MM.1S (cell line): ENCODE data around the gene S100A1.

Experiments
- DNase-seq: peaks from one replicate; pipeline ENCODE4 v3.0.0-alpha.2; 2015
- H2AFZ ChIP-seq: fragments of 300-600 bp; sonication (generic); 2 replicates; pipeline ENCODE4 v1.6.0; 2016; ENCODE audit warnings: antibody characterized with exemption, low read length
- H3F3A ChIP-seq: fragments of 300-600 bp; sonication (generic); 2 replicates; pipeline ENCODE4 v1.6.1; 2016; ENCODE audit warnings: mild to moderate bottlenecking, antibody characterized with exemption, low read length, moderate library complexity, mixed read lengths; ENCODE audit not compliant: insufficient read depth
- H3K27ac ChIP-seq: fragments of 300-600 bp; sonication (generic); 2 replicates; pipeline ENCODE4 v1.5.1; 2016; ENCODE audit warnings: mild to moderate bottlenecking, low read length
- H3K27me3 ChIP-seq: fragments of 300-600 bp; sonication (generic); replicated peaks from 2 replicates; pipeline ENCODE4 v1.6.0; 2016; ENCODE audit warnings: low read length; ENCODE audit not compliant: insufficient read depth
- H3K36me3 ChIP-seq: fragments of 300-600 bp; sonication (generic); replicated peaks from 2 replicates; pipeline ENCODE4 v1.6.1; 2016; ENCODE audit warnings: mild to moderate bottlenecking, low read length, mixed read lengths; ENCODE audit not compliant: insufficient read depth
- H3K4me1 ChIP-seq: fragments of 300-600 bp; sonication (generic); 2 replicates; pipeline ENCODE4 v1.6.1; 2016; ENCODE audit warnings: low read length, mixed read lengths
- H3K4me2 ChIP-seq: fragments of 300-600 bp; sonication (generic); 2 replicates; pipeline ENCODE4 v1.6.0; 2016; ENCODE audit warnings: low read depth, low read length
- H3K4me3 ChIP-seq: fragments of 300-600 bp; sonication (generic); 2 replicates; pipeline ENCODE4 v1.5.1; 2016; ENCODE audit warnings: low read length, mixed read lengths
- H3K79me2 ChIP-seq: fragments of 300-600 bp; sonication (generic); 2 replicates; pipeline ENCODE4 v1.6.1; 2016; ENCODE audit warnings: mixed run types, low read length, mixed read lengths
- H3K9ac ChIP-seq: fragments of 300-600 bp; sonication (generic); 2 replicates; pipeline ENCODE4 v1.6.1; 2016; ENCODE audit warnings: low read length, mixed read lengths
- H3K9me2 ChIP-seq: fragments of 300-600 bp; sonication (generic); replicated peaks from 2 replicates; pipeline ENCODE4 v1.6.1; 2016; ENCODE audit warnings: mild to moderate bottlenecking, low read length, mixed read lengths; ENCODE audit not compliant: insufficient read depth
- H3K9me3 ChIP-seq: fragments of 300-600 bp; sonication (generic); replicated peaks from 2 replicates; pipeline ENCODE4 v1.6.1; 2016; ENCODE audit warnings: mild to moderate bottlenecking, low read length, mixed read lengths; ENCODE audit not compliant: insufficient read depth
- H4K20me1 ChIP-seq: fragments of 300-600 bp; sonication (generic); 2 replicates; pipeline ENCODE4 v1.6.1; 2016; ENCODE audit warnings: mild to moderate bottlenecking, low read length, moderate library complexity, mixed read lengths; ENCODE audit not compliant: insufficient read depth
- CTCF ChIP-seq: fragments of 300-600 bp; sonication (generic); IDR thresholded peaks from 2 replicates; pipeline ENCODE4 v1.5.1; 2016; ENCODE audit warnings: antibody characterized with exemption, low read length, mixed read lengths
- EZH2 ChIP-seq: fragments of 300-600 bp; sonication (generic); optimal IDR thresholded peaks from 2 replicates; pipeline ENCODE3; 2017; ENCODE audit warnings: low read depth, mild to moderate bottlenecking, antibody characterized with exemption, low read length, mixed read lengths
- EZH2phosphoT487 ChIP-seq: fragments of 300-600 bp; sonication (generic); IDR thresholded peaks from 2 replicates; pipeline ENCODE4 v1.6.1; 2018; ENCODE audit warnings: antibody characterized with exemption, low read length

Gene S100A1

GRCh38 chr1:153612755-153613331 lies 15.4 kb upstream of the S100A1 start, which contains the start of gene S100A16:
Gene S100A16, minus strand, starts transcription at chr1:153613137. Its CDS starts 4,986 bp downstream, at chr1:153608151.
- Histone ChIP-seq H3K9me3 (no peaks in the 10 kb centered on the region), H3K9ac (no peak within 1 kb of the TSS), H2AFZ (no peak within 1 kb of the TSS), H4K20me1 (no peaks in the 10 kb centered on the region), H3K27me3 (no peaks in the 10 kb centered on the region), H3K4me2 (no peak within 1 kb of the TSS), H3K4me3 (no peak within 1 kb of the TSS), H3K36me3 (no peaks in the 10 kb centered on the region), H3K79me2 (no peaks in the 10 kb centered on the region), H3K27ac (no peak within 1 kb of the TSS), H3K9me2 (no peaks in the 10 kb centered on the region), H3K4me1 (no peaks in the 10 kb centered on the region; the same call in 1 of the 2 replicates), H3F3A (no peaks in the 10 kb centered on the region)
- DNase-seq, result no peak
- TF ChIP-seq EZH2 (no peak), EZH2phosphoT487 (no peak), CTCF (no peak)

GRCh38 chr1:153613406-153613805 lies 14.8 kb upstream of the S100A1 start:
- Histone ChIP-seq H3K79me2 (no peaks in the 10 kb centered on the region), H3F3A (no peaks in the 10 kb centered on the region), H3K27ac (no peak overlapping the region), H4K20me1 (no peaks in the 10 kb centered on the region), H3K9me3 (no peaks in the 10 kb centered on the region), H3K4me3 (no peak overlapping the region), H3K27me3 (no peaks in the 10 kb centered on the region), H3K9me2 (no peaks in the 10 kb centered on the region), H3K9ac (no peak overlapping the region), H3K4me2 (no peak overlapping the region), H3K4me1 (no peaks in the 10 kb centered on the region; the same call in 1 of the 2 replicates), H2AFZ (no peak overlapping the region), H3K36me3 (no peaks in the 10 kb centered on the region)
- DNase-seq, result no peak
- TF ChIP-seq CTCF, result no peak
- TF ChIP-seq EZH2, result no peak
- TF ChIP-seq EZH2phosphoT487, result no peak

- Histone ChIP-seq H3K4me3 (no peak overlapping the region), H3K79me2 (no peaks in the 10 kb centered on the region), H3K9me3 (no peaks in the 10 kb centered on the region), H3F3A (no peaks in the 10 kb centered on the region), H3K27me3 (no peaks in the 10 kb centered on the region), H3K36me3 (no peaks in the 10 kb centered on the region), H4K20me1 (no peaks in the 10 kb centered on the region), H2AFZ (no peak overlapping the region), H3K4me2 (no peak overlapping the region), H3K27ac (no peak overlapping the region), H3K4me1 (no peaks in the 10 kb centered on the region; the same call in 1 of the 2 replicates), H3K9ac (no peak overlapping the region), H3K9me2 (no peaks in the 10 kb centered on the region)
- no peak for TF ChIP-seq EZH2phosphoT487
- no peak for TF ChIP-seq EZH2
- TF ChIP-seq CTCF, result no peak
- no peak for DNase-seq
Observed at GRCh38 chr1:153614189-153614900, 13.9 kb upstream of the S100A1 start.
